Activated CD8-positive, alpha-beta T cell treated with anti-CD3 and anti-CD28 coated beads, Interleukin-2, amount 10 ng/mL, durations not matched to agents 7 days and 5 days (primary cell): ENCODE measurements around the gene SZT2. TPM values are rescaled to one million over a fixed set of nuclear protein-coding genes. Genes with fewer than 3 reads are reported as not detected.
"Not testable (repeated sequence)": the region's sequence is repeated elsewhere in the genome, so short reads cannot be mapped to it uniquely, and the experiment has no call there.

Experiments used
- ATAC-seq: fragments of 150-1000 bp; cut with Tn5 transposase; one replicate; pipeline ENCODE4 v1.10.0; 2021; ENCODE audit warnings: moderate library complexity
- CTCF ChIA-PET: fragments of 350-600 bp; sonication (Branson Sonifier 250); formaldehyde crosslinking; loops from one replicate; lab custom pipeline; 2021; ENCODE audit warnings: antibody characterized with exemption; lab: Charles Lee
- POLR2A ChIA-PET: fragments of 350-600 bp; sonication (Branson Sonifier 250); formaldehyde crosslinking; loops from one replicate; lab custom pipeline; 2021; ENCODE audit warnings: antibody characterized with exemption; lab: Charles Lee
- DNase-seq: peaks from one replicate; pipeline ENCODE4 v3.0.0-alpha.2; 2020
- H3K27ac Mint-ChIP-seq: one replicate; pipeline ENCODE4 v1.8.0; 2021; ENCODE audit warnings: mild to moderate bottlenecking, mixed read lengths
- H3K27me3 Mint-ChIP-seq: one replicate; pipeline ENCODE4 v1.8.0; 2021; ENCODE audit warnings: low read depth, mixed read lengths
- H3K36me3 Mint-ChIP-seq: one replicate; pipeline ENCODE4 v1.8.0; 2021; ENCODE audit warnings: low read depth, mixed read lengths
- H3K4me1 Mint-ChIP-seq: one replicate; pipeline ENCODE4 v1.8.0; 2021; ENCODE audit warnings: low read depth, mixed read lengths
- H3K4me3 Mint-ChIP-seq: one replicate; pipeline ENCODE4 v1.8.0; 2021; ENCODE audit warnings: mild to moderate bottlenecking, mixed read lengths
- H3K9me3 Mint-ChIP-seq: one replicate; pipeline ENCODE4 v1.8.0; 2022; ENCODE audit warnings: mixed read lengths; ENCODE audit not compliant: insufficient read depth
- microRNA-seq: library from miRNA; unstranded; fragments of <30 nt; microRNA quantifications from one replicate; pipeline ENCODE4 v1.2.0, GENCODE V29; 2022
- total RNA-seq, 2 experiments: library from RNA; stranded (reverse); gene quantifications; one replicate each; pipeline ENCODE4 v1.2.3, GENCODE V29; 2021

The SZT2 gene
- total RNA-seq, 2 experiments from 2014 or later: 57.2 to 58.3 TPM

GRCh38 chr1:43492826-43493225, 103.1 kb downstream of the SZT2 start:
- ATAC-seq (no peak), DNase-seq (no peak)
- Mint-ChIP-seq H3K27me3 (peaks cover 14% of the 10 kb centered on the region), H3K4me3 (no peak overlapping the region), H3K4me1 (no peaks in the 10 kb centered on the region), H3K9me3 (peaks cover 13% of the 10 kb centered on the region), H3K27ac (no peak overlapping the region), H3K36me3 (no peaks in the 10 kb centered on the region)
- POLR2A ChIA-PET: interaction anchor here (0.6 kb wide), 1 partner anchor 155 kb away, joined by 4 read pairs; no protein-coding TSS in a partner anchor
- CTCF ChIA-PET: no interaction called here

DNA sequence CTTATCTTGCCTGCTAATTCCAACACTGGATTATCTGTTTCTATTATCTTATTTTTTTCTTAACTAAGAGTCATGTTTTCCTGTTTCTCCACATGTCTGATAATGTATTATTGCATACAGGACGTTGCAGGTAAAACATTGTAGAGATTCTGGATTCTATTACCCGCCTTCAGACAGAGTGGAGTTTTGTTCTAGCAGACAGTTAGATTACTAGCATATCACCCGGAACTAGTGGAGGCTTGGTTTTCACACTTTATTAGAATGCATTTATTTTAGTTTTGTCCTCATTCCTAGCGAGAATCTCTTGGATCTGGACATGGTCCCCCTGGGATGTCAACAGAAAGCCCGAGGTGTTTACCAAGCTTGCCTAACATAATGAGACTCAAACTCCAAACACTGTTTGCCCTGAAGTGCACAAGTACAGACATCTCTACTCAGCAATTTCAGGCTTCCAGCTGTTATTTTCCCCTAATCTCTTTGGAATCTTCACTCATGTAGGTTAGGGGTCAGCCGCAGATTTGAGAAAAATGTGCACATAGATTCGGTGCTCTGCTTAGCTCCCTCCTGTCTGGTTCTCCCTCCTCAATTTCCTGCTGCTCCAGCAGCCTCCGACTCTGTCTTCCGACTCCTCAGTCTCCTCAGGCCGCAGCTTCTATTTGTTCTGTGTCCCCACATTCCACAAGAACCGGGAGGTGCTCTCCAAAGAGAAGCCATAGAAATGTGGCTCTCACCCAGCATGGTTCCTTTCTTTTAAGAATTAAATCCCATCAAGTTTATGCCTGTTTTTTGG, 104.2 kb downstream of the SZT2 start:
- H3K9me3 Mint-ChIP-seq: peaks cover 6% of the 10 kb centered on the region
- no peak for DNase-seq
- no peak for ATAC-seq
- no peak overlapping the region for H3K4me3 Mint-ChIP-seq
- no peak overlapping the region for H3K27ac Mint-ChIP-seq
- H3K4me1 Mint-ChIP-seq: no peaks in the 10 kb centered on the region
- peaks cover 14% of the 10 kb centered on the region for H3K27me3 Mint-ChIP-seq
- POLR2A ChIA-PET: no interaction called here
- no peaks in the 10 kb centered on the region for H3K36me3 Mint-ChIP-seq
- CTCF ChIA-PET: no interaction called here

DNA sequence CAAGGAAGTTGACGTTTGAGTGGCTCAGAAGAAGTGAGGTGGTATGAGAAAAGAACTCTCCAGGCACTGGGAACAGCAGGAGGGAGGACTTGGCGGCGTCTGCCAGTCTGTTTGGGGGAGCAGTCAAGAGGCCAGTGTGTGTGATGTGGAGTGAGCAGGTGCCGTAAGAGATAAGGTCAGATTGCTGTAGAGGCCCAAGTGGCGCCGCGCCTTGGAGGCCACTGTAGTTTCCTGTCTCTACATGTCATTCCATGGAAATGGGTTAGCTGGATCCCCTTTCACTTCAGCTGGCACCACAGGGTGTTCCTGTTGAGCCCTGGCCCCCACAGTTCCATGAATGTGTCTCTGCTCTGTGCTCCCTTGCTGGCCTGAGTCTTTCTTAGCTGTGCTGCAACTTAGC, 105.5 kb downstream of the SZT2 start:
- CTCF ChIA-PET: no interaction called here
- Mint-ChIP-seq H3K9me3 (peaks cover 3% of the 10 kb centered on the region), H3K36me3 (no peaks in the 10 kb centered on the region), H3K27me3 (peaks cover 14% of the 10 kb centered on the region), H3K4me3 (no peak overlapping the region), H3K4me1 (no peaks in the 10 kb centered on the region), H3K27ac (no peak overlapping the region)
- ATAC-seq: no peak
- no peak for DNase-seq
- POLR2A ChIA-PET: no interaction called here

DNA sequence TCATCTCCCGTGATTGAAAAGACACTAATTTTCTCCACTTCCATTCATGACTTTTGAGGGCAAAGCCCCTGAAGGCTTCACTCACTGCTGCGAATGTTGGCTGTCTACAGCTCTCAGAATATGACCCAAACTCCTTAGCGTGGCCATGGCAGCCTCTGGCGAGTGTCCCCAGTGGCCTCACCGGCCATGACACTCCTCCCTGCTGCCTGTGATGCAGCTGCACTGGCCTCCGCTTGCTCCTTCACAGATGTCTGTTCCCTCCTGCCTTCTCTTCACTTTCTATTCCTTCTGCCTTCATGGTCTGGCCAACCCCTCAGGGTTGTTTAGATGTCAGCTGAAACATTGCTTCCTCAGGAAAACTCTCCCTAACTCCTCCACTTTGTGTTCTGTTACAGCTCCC, 110.2 kb downstream of the SZT2 start:
- Mint-ChIP-seq H3K4me3 (no peak overlapping the region), H3K27ac (no peak overlapping the region), H3K27me3 (peaks cover 10% of the 10 kb centered on the region), H3K9me3 (no peaks in the 10 kb centered on the region), H3K36me3 (no peaks in the 10 kb centered on the region), H3K4me1 (no peaks in the 10 kb centered on the region)
- ATAC-seq (no peak), DNase-seq (no peak)
- ChIA-PET POLR2A (no interaction called here), CTCF (no interaction called here)

DNA sequence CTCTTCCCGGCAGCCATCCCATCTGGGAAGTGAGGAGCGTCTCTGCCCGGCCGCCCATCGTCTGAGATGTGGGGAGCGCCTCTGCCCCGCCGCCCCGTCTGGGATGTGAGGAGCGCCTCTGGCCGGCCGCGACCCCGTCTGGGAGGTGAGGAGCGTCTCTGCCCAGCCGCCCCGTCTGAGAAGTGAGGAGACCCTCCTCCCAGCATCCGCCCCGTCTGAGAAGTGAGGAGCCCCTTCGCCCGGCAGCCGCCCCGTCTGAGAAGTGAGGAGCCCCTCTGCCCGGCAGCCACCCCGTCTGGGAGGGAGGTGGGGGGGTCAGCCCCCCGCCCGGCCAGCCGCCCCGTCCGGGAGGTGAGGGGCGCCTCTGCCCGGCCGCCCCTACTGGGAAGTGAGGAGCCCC, 112.1 kb downstream of the SZT2 start:
- H3K4me1 Mint-ChIP-seq, H3K36me3 Mint-ChIP-seq, H3K4me3 Mint-ChIP-seq, H3K27ac Mint-ChIP-seq, POLR2A ChIA-PET, H3K9me3 Mint-ChIP-seq, H3K27me3 Mint-ChIP-seq, CTCF ChIA-PET, DNase-seq, ATAC-seq: not testable (repeated sequence)

DNA sequence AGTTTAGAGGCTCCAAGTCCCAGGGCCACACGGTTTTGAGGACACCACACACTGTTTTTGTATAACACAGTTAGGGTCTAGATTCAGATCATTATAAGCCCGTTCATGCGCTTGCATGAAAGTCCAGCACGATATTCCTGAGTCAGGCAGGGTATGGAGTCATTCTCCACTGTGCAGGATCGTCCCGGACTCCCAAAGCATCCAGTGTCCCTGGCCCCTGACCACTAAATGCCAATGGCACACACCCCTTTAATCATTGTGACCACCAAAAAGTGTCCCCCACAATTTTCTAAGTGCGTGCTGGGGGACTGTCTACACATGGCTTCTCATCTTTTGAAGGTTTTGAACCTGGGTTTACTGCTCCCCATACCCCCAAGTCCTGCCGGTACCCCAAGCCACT, 113.8 kb downstream of the SZT2 start:
- DNase-seq (no peak), ATAC-seq (no peak)
- H3K4me3 Mint-ChIP-seq: no peak overlapping the region
- ChIA-PET CTCF (no interaction called here), POLR2A (no interaction called here)
- no peaks in the 10 kb centered on the region for H3K4me1 Mint-ChIP-seq
- H3K36me3 Mint-ChIP-seq: no peaks in the 10 kb centered on the region
- H3K27me3 Mint-ChIP-seq: no peaks in the 10 kb centered on the region
- no peaks in the 10 kb centered on the region for H3K9me3 Mint-ChIP-seq
- no peak overlapping the region for H3K27ac Mint-ChIP-seq

Small RNA genes lying within 50 kb of the gene (microRNA-seq; reads per million reads assigned to microRNA genes)
- gene MIR6734 (3.4 reads per million), gene MIR6735 (not detected)

Other genes with a start within 250 kb of the SZT2 start
- gene EBNA1BP2, start 217.6 kb upstream of the SZT2 start, total RNA-seq: 10 to 100 TPM; 58.8 to 59.0 TPM
- not detected for gene CFAP57, start 217.6 kb upstream of the SZT2 start, total RNA-seq
- gene TMEM125, start 119.9 kb upstream of the SZT2 start, total RNA-seq: not detected
- gene C1orf210, start 104.3 kb upstream of the SZT2 start, total RNA-seq: not detected
- 1 to 10 TPM in 1 of 2 experiments, under 1 TPM in 1; 0.53 to 1.3 TPM for gene TIE1, start 88.9 kb upstream of the SZT2 start, total RNA-seq
- not detected for gene MPL, start 52.1 kb upstream of the SZT2 start, total RNA-seq
- 100 to 1,000 TPM; 214 to 232 TPM for gene CDC20, start 30.9 kb upstream of the SZT2 start, total RNA-seq
- 10 to 100 TPM; 69.6 to 71.0 TPM for gene ELOVL1, start 21.9 kb upstream of the SZT2 start, total RNA-seq
- gene MED8, start 99 bp upstream of the SZT2 start, total RNA-seq: 10 to 100 TPM; 33.1 to 35.1 TPM
- gene HYI, start 64.0 kb downstream of the SZT2 start, total RNA-seq: 1 to 10 TPM; 8.4 to 9.5 TPM
- gene PTPRF, start 141.0 kb downstream of the SZT2 start, total RNA-seq: under 1 TPM; 0.61 to 0.65 TPM